ENCODE measurements around the gene C4B.
"Not testable (repeated sequence)": the region's sequence is repeated elsewhere in the genome, so short reads cannot be mapped to it uniquely, and the experiment has no call there.

GRCh38 chr6:32022100-32022499 lies 7.5 kb downstream of the C4B start:
- TF ChIP-seq ZNF138 (CRISPR knock-in tag; conservative IDR thresholded peaks at IDR 0.05); CTCF (IDR thresholded peaks at IDR 0.05); ESRRA (CRISPR knock-in tag; IDR thresholded peaks at IDR 0.05; ENCODE audit: borderline replicate concordance); JUN (CRISPR knock-in tag; IDR thresholded peaks at IDR 0.05); IRF2 (CRISPR knock-in tag; IDR thresholded peaks at IDR 0.05; ENCODE audit: borderline replicate concordance, low read depth); MAX (CRISPR knock-in tag; IDR thresholded peaks at IDR 0.05); ZBTB43 (CRISPR knock-in tag; IDR thresholded peaks at IDR 0.05); PRDM15 (CRISPR knock-in tag; IDR thresholded peaks at IDR 0.05); SP1 (CRISPR knock-in tag; conservative IDR thresholded peaks at IDR 0.05); ATF6 (CRISPR knock-in tag; IDR thresholded peaks at IDR 0.05); ATF2 (CRISPR knock-in tag; IDR thresholded peaks at IDR 0.05; ENCODE audit: borderline replicate concordance, low read depth); IRF1 (CRISPR knock-in tag; IDR thresholded peaks at IDR 0.05); NR2C2 (CRISPR knock-in tag; IDR thresholded peaks at IDR 0.05): not testable (repeated sequence)

Data from WTC11 (cell line).